NCI-H446 treated with DMSO at 0.1 percent for 48 hours (cell line): Measurements from ENCODE around the gene IGIP.
"Not testable (repeated sequence)": the region's sequence is repeated elsewhere in the genome, so short reads cannot be mapped to it uniquely, and the experiment has no call there.

Source experiments
- DNase-seq: peaks from one replicate; lab custom pipeline; 2025; lab: John Stamatoyannopoulos, UW

The IGIP gene

GRCh38 chr5:140141241-140141640, 15.5 kb downstream of the IGIP start:
- no peak for DNase-seq

GRCh38 chr5:140142246-140142645, 16.5 kb downstream of the IGIP start:
- DNase-seq: no peak

- DNase-seq: no peak
These were observed 17.1 kb downstream of the IGIP start for GRCh38 chr5:140142856-140143255.

GRCh38 chr5:140143521-140144258, 18.0 kb downstream of the IGIP start:
- no peak for DNase-seq

- DNase-seq: no peak
These were observed 19.5 kb downstream of the IGIP start for GRCh38 chr5:140145256-140145655.

GRCh38 chr5:140145818-140146522, 20.2 kb downstream of the IGIP start:
- DNase-seq: no peak

- no peak for DNase-seq
These were observed 20.7 kb downstream of the IGIP start for GRCh38 chr5:140146523-140146842.

- no peak for DNase-seq
These were observed 21.7 kb downstream of the IGIP start for GRCh38 chr5:140147460-140147859.

- DNase-seq: no peak
These were observed 22.8 kb downstream of the IGIP start for GRCh38 chr5:140148508-140148907.

- DNase-seq: no peak
These were observed 24.5 kb downstream of the IGIP start for GRCh38 chr5:140150201-140150600.

GRCh38 chr5:140151144-140152021, 25.6 kb downstream of the IGIP start:
- no peak for DNase-seq

GRCh38 chr5:140152022-140152999, 26.6 kb downstream of the IGIP start:
- DNase-seq: no peak

- DNase-seq: no peak
These were observed 27.5 kb downstream of the IGIP start for GRCh38 chr5:140153255-140153654.

GRCh38 chr5:140153905-140154304, 28.2 kb downstream of the IGIP start:
- no peak for DNase-seq

- not testable (repeated sequence) for DNase-seq
These were observed 29.1 kb downstream of the IGIP start for GRCh38 chr5:140154710-140155381.

GRCh38 chr5:140157032-140157781, 31.5 kb downstream of the IGIP start:
- DNase-seq: peak; percentile 51

- DNase-seq: no peak
These were observed 33.5 kb downstream of the IGIP start for GRCh38 chr5:140159014-140159927.

GRCh38 chr5:140162275-140162674, 36.5 kb downstream of the IGIP start:
- DNase-seq: no peak

- DNase-seq: no peak
These were observed 37.0 kb downstream of the IGIP start for GRCh38 chr5:140162781-140163180.
